GM19193 (cell line): ENCODE data around the gene MLN.

Experiments
- POLR2A ChIP-seq: IDR thresholded peaks from 4 replicates; pipeline ENCODE4 v1.6.1; 2011; ENCODE audit not compliant: insufficient read depth, insufficient read length; ENCODE audit errors: extremely low read depth

Gene MLN

GRCh38 chr6:33839399-33840047 is 35.7 kb upstream of the MLN start:
- no peak for TF ChIP-seq POLR2A

GRCh38 chr6:33838983-33839382 is 35.2 kb upstream of the MLN start:
- no peak for TF ChIP-seq POLR2A

- TF ChIP-seq POLR2A, result no peak
Measured at GRCh38 chr6:33837971-33838665, 34.3 kb upstream of the MLN start.

GRCh38 chr6:33836806-33837469 is 33.1 kb upstream of the MLN start:
- no peak for TF ChIP-seq POLR2A

GRCh38 chr6:33834401-33835392 is 30.9 kb upstream of the MLN start:
- TF ChIP-seq POLR2A, result no peak

GRCh38 chr6:33833599-33833998 is 29.8 kb upstream of the MLN start:
- TF ChIP-seq POLR2A, result no peak

- TF ChIP-seq POLR2A, result no peak
Measured at GRCh38 chr6:33830635-33831240, 26.9 kb upstream of the MLN start.

- no peak for TF ChIP-seq POLR2A
Measured at GRCh38 chr6:33828764-33829731, 25.2 kb upstream of the MLN start.

GRCh38 chr6:33828452-33828763 is 24.6 kb upstream of the MLN start:
- TF ChIP-seq POLR2A, result no peak

GRCh38 chr6:33827546-33828451 is 24.0 kb upstream of the MLN start:
- TF ChIP-seq POLR2A, result no peak

- TF ChIP-seq POLR2A, result no peak
Measured at GRCh38 chr6:33826537-33826936, 22.7 kb upstream of the MLN start.

- no peak for TF ChIP-seq POLR2A
Measured at GRCh38 chr6:33824461-33825154, 20.8 kb upstream of the MLN start.
